ENCODE data around the gene TMEM38A.
"Not testable (repeated sequence)": the region's sequence is repeated elsewhere in the genome, so short reads cannot be mapped to it uniquely, and the experiment has no call there.

The TMEM38A gene

DNA sequence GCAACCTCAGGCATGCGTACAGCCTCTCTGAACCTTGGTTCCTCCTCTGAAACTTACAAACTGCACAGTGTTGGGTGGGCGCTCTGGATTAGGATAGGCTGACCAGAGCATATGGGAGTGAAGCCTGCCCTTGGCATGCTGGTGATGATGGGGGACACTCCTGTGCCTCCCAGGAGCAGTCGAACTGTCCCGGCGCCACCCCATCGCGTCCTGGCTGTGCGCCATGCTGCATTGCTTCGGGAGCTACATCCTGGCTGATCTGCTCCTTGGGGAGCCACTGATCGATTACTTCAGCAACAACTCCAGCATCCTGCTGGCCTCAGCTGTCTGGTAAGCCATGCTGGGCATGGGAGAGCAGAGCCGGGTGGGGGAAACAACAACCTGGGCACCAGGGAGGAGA, 18.9 kb downstream of the TMEM38A start:
- no peak for FAIRE-seq

DNA sequence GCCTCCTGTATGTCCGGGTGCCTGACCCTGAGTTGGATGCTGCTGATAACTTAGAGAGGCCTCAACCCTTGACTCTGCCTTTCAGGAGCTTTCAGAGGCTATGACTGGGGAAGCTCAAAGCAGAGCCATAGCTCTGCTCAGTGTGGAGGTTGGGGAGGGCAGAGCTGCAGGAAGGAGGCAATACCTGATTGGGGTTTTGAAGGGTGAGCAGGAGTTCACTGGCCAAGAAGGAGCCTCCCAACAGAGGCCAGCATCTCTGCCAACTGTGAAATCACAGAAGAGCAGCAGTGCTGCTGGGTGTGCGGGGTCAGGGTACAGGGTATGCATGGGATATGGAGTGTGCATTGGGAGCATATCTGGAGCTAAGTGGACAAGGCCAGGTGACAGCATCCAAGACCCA, 21.6 kb downstream of the TMEM38A start:
- no peak for FAIRE-seq

DNA sequence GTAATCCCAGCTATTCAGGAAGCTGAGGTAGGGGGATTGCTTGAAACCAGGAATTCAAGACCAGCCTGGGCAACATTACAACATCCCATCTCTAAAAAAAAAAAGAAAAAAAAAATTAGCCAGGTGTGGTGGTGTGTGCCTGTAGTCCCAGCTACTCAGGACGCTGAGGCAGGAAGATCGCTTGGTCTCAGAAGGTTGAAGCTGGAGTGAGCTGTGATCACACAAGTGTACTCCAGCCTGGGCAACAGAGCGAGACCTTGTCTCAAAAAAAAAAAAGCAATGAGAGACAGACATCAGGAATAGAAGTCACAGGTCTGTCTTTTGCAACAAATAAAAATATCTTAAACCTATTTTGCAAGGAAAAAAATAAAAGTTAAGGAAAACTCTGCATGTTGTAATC, 23.3 kb downstream of the TMEM38A start:
- no peak for FAIRE-seq

DNA sequence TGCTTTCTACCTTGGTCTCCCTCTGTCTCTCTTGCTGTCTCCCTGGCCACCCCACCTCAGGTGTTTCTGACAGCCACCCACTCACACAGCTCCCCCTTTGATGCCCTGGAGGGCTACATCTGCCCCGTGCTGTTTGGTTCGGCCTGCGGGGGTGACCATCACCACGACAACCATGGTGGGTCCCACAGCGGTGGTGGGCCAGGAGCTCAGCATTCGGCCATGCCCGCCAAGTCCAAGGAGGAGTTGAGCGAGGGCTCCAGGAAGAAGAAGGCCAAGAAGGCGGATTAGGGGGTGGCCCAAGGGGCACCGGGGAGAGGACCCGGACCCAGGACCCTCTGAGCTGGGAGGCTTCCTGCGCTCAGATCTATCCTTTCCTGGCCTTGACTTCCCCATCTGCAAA, 27.1 kb downstream of the TMEM38A start:
- FAIRE-seq: no peak

- FAIRE-seq: no peak
These were observed 38.0 kb downstream of the TMEM38A start for GRCh38 chr19:16698914-16699313.

DNA sequence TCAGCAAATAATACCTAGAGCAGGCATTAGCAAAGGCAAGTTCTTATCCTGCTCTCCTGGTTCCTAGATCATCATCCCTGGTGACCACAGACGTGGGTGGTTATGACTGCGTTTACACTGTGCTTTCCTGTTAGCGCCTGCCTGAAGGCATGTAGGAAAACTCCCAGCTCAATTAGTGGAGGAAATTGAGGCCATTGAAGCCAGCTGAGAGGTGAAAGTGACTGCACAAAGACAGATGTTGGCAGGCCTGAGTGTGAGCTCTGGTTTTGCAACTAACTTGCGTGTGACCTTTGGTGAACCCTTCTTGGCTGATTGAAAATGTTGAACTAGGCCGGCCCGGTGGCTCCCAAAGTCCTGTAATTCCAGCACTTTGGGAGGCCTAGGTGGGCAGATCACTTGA, 41.2 kb downstream of the TMEM38A start:
- FAIRE-seq: no peak

- FAIRE-seq: no peak
These were observed 42.7 kb downstream of the TMEM38A start for GRCh38 chr19:16703677-16704076.

GRCh38 chr19:16710870-16711269, 49.9 kb downstream of the TMEM38A start:
- FAIRE-seq: not testable (repeated sequence)

GRCh38 chr19:16712295-16712694, 51.4 kb downstream of the TMEM38A start:
- FAIRE-seq: not testable (repeated sequence)

GRCh38 chr19:16714702-16715287, 53.9 kb downstream of the TMEM38A start:
- no peak for FAIRE-seq

DNA sequence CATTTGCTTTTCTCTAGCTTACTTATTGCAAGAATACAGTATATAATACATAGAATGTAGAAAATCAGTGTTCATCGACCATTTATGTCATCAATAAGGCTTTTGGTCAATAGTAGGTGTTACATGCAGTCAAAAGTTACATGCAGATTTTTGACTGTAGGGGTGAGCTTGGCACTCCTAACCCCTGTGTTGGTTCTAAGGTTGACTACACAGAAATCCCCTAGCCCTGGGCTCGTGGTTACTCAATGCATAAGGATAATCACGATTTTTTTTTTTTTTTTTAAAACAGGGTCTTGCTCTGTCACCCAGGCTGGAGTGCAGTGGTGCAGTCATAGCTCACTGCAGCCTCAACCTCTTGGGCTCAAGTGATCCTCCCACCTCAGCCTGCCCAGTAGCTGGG, 54.7 kb downstream of the TMEM38A start:
- no peak for FAIRE-seq

DNA sequence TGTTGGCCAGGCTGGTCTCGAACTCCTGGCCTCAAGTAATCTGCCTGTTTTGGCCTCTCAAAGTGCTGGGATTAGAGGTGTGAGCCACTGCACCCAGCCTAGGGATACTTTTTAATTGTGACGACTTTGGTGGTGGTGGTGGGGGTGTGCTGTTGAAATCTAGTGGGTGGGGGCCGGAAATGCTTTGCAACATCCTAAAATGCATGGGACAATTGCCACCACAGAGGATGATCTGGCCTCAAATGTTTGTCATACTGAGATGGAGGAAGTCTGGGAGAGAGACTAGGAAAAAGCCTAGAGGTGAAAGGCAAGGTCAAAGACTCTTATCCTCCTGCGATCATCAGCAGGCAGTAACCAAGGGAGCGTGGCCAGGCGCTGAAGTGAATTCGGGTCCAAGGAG, 60.1 kb downstream of the TMEM38A start:
- no peak for FAIRE-seq

DNA sequence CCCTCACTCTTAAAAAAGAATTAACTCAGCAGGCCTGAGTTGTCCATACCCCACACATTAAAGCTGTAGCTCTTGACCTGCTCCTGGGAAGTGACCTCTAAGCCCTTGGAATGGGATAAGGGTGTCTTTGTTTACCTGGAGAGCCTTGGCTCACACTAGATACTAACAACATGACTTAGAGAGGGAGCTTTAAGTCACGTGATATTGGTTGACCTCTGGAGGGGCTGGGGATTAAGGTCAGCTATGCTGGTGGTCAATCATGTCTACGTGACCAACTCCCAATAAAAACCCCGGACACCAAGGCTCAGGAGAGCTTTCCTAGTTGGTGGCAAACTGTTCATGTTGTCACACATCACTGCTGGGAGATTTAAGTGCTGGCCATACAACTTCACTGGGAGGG, 61.7 kb downstream of the TMEM38A start:
- no peak for FAIRE-seq

DNA sequence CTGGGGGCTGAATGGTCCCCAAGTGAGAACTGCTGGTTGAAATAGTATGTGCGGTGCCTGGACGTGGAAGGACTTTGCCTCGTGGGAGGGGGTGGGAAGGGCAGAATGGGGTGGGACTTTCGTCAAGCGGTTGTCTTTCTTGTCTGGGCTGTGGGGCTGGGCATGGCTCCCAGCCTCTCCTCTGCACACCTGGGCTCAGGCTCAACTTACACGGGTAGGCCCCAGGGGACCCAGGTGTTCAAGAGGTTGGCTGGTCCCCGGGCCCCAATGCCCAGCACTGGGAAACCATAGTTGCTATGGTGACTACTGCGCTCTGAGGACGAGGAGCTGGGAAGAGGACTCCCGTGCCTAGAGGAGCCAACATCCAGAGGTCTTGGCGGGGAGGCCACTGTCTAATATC, 66.0 kb downstream of the TMEM38A start:
- no peak for FAIRE-seq

GRCh38 chr19:16735650-16736266, 74.8 kb downstream of the TMEM38A start:
- not testable (repeated sequence) for FAIRE-seq

DNA sequence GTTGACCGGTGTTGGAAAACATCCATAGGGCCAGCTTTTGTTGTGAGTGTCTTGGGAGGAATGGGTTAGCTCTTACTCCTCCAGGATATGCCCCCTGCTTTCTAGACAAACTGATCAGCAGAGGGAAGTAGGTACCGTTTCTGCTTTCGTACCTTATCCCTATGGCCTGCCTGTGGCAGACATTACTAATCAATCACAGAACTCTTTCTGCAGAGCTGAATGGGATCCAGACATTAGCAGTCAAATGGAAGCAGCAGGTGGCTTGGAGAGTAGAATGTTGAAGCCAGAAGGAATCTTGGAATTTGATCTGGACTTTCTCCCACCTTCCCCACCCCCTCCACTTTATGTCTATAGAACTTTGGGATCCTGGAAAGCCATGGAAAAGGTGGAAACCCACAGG, 75.8 kb downstream of the TMEM38A start:
- FAIRE-seq: no peak

DNA sequence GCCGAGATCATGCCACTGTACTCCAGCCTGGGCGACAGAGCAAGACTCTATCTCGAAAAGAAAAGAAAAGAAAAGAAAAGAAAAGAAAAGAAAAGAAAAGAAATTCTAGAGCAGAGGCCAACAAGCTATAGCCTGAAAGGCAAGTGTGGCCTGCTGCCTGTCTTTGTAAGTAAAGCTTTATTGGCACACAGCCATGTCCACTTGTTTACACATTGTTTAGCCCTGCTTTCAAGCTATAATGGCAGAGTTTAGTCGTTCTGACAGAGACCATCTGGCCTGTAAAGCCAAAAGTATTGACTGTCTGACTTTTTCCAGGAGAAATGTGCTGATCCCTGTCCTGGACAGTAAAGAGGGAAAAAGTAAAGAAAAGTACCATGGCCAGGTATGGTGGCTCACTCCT, 77.0 kb downstream of the TMEM38A start:
- FAIRE-seq: no peak

- no peak for FAIRE-seq
These were observed 78.6 kb downstream of the TMEM38A start for GRCh38 chr19:16739546-16739945.
